IPS-20b (cell line): ENCODE data around the gene RNF213.
"Not testable (repeated sequence)": the region's sequence is repeated elsewhere in the genome, so short reads cannot be mapped to it uniquely, and the experiment has no call there.

Experiments used
- H3K27ac ChIP-seq: one replicate; pipeline ENCODE4 v1.5.1; 2013; ENCODE audit warnings: low read length
- H3K27me3 ChIP-seq: 2 replicates; pipeline ENCODE4 v1.6.1; 2013; ENCODE audit warnings: mild to moderate bottlenecking, low read length, inconsistent platforms; ENCODE audit not compliant: insufficient read depth
- H3K36me3 ChIP-seq: 2 replicates; pipeline ENCODE4 v1.6.1; 2013; ENCODE audit warnings: low read depth, mild to moderate bottlenecking, inconsistent platforms, low read length, moderate library complexity; ENCODE audit not compliant: insufficient read depth
- H3K4me1 ChIP-seq: 2 replicates; pipeline ENCODE4 v1.6.1; 2013; ENCODE audit warnings: mild to moderate bottlenecking, control low read depth, inconsistent platforms, low read length, moderate library complexity; ENCODE audit not compliant: insufficient read depth
- H3K4me3 ChIP-seq: 2 replicates; pipeline ENCODE4 v1.5.1; 2013; ENCODE audit warnings: mild to moderate bottlenecking, low read length, inconsistent platforms
- H3K9ac ChIP-seq: 2 replicates; pipeline ENCODE4 v1.6.1; 2013; ENCODE audit warnings: low read depth, mild to moderate bottlenecking, inconsistent platforms, low read length, moderate library complexity
- H3K9me3 ChIP-seq: 2 replicates; pipeline ENCODE4 v1.6.1; 2013; ENCODE audit warnings: mild to moderate bottlenecking, low read depth, low read length, inconsistent platforms; ENCODE audit not compliant: insufficient read depth

RNF213 gene

DNA sequence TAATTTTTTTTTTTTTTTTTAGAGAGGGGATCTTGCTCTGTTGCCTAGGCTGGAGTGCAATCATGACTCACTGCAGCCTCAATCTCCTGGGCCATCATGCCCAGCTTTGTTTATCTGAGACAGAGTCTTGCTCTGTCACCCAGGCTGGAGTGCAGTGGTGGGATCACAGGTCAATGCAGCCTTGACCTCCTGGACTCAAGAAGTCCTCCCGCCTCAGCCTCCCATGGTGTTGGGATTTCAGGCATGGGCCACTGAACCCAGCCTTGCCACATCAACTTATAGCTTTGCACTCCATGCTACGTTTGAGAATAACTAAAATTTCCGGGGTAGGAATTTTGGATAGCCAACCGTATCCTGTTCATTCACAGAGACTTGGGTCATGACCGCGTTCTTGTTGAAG, 30.6 kb downstream of the RNF213 start:
- no peaks in the 10 kb centered on the region for H3K27me3 ChIP-seq
- H3K4me1 ChIP-seq: no peaks in the 10 kb centered on the region
- H3K9me3 ChIP-seq: no peaks in the 10 kb centered on the region
- no peak overlapping the region for H3K27ac ChIP-seq
- H3K4me3 ChIP-seq: no peak overlapping the region
- H3K9ac ChIP-seq: no peak overlapping the region
- peaks cover 45% of the 10 kb centered on the region for H3K36me3 ChIP-seq

DNA sequence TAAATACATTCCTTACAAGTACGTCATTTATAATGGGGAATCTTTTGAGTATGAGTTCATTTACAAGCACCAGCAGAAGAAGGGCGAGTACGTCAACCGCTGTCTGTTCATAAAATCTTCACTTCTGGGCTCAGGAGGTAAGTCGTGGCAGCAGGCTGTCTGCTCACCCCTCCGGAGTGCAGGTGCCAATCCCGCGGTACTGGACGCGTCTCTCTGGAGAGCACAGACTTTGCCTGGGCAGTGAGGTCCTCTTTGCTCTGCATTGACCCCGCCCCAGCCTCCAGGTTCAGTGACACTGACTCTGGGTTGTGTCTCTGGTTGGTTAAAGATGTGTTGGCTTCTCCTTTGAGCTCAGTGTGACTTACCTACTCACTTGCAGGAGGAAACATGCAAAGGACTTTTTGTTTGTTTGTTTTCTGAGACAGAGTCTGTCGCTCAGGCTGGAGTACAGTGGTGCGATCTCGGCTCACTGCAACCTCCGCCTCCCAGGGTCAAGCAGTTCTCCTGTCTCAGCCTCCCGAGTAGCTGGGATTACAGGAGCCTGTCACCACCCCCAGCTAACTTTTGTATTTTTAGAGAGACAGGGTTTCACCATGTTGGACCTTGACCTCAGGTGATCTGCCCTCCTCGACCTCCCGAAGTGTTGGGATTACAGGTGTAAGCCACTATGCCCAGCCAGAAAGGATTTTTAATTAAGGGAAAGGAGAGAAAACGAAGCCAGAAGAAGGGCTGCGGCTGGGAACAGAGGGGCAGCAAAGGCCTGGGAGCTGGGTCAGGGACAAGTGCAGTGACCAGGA, 31.2 kb downstream of the RNF213 start:
- Histone ChIP-seq H3K9ac (no peak overlapping the region), H3K4me1 (no peaks in the 10 kb centered on the region), H3K27ac (no peak overlapping the region), H3K9me3 (no peaks in the 10 kb centered on the region), H3K4me3 (no peak overlapping the region), H3K36me3 (peaks cover 51% of the 10 kb centered on the region), H3K27me3 (no peaks in the 10 kb centered on the region)

DNA sequence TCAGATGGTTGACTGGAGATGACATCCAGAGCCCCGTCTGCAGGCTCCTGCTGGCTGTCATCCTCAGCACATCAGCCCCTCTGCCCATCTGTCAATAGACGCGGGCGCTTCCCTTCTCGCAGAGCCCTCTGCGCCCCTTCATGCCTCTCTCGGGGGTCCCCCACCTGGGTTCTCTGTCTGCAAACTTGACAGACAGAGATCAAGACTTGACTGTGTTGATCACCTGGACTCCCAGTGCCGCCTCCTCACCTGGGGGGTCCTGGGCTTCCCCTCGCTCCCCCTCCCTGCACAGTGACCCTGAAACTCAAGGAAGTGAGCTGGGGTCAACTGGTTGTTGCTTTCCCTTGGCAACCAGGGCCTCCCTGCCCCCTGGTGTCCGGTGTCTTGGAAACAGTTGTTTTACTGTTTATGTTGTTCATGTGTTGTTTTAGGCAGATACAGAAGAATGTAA, 31.9 kb downstream of the RNF213 start:
- no peak overlapping the region for H3K27ac ChIP-seq
- H3K9me3 ChIP-seq: no peaks in the 10 kb centered on the region
- no peaks in the 10 kb centered on the region for H3K4me1 ChIP-seq
- H3K9ac ChIP-seq: no peak overlapping the region
- peaks cover 51% of the 10 kb centered on the region for H3K36me3 ChIP-seq
- H3K27me3 ChIP-seq: no peaks in the 10 kb centered on the region
- H3K4me3 ChIP-seq: no peak overlapping the region

DNA sequence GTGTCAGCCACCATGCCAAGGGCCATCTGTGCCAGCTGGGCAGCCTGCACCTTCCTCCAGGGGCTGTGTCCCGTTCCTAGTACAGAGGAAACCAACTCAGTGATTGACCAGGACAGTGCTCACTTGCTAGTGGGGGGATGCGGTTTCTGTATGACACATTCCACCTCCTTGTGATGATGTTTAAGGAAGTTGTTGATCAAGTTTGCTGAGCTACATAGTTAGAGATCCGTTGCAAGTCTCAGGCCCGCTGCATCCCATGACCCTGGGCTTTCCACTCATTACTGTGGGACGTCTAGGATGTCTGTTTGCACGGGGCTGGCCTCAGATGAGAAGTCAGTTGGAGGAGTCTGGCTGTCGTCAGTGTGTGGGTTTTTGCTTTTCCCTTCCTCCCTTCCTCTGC, 33.6 kb downstream of the RNF213 start:
- Histone ChIP-seq H3K4me1 (no peaks in the 10 kb centered on the region), H3K9ac (no peak overlapping the region), H3K27me3 (no peaks in the 10 kb centered on the region), H3K36me3 (peaks cover 62% of the 10 kb centered on the region), H3K27ac (no peak overlapping the region), H3K4me3 (no peak overlapping the region), H3K9me3 (no peaks in the 10 kb centered on the region)

DNA sequence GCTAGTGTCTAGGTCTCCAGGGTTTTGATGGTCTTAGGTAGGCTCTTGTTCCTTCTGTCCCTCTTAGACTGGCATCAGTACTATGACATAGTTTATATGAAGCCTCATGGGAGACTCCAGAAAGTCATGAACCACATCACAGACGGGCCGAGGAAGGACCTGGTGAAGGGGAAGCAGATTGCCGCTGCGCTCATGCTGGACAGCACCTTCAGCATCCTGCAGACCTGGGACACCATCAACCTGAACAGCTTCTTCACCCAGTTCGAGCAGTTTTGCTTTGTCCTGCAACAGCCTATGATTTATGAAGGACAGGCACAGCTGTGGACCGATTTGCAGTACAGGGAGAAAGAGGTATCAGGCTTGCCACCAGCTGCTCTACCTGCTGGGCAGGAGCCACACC, 34.0 kb downstream of the RNF213 start:
- Histone ChIP-seq H3K4me1 (no peaks in the 10 kb centered on the region), H3K9me3 (no peaks in the 10 kb centered on the region), H3K27ac (no peak overlapping the region), H3K9ac (no peak overlapping the region), H3K36me3 (peaks cover 65% of the 10 kb centered on the region), H3K4me3 (no peak overlapping the region), H3K27me3 (no peaks in the 10 kb centered on the region)

DNA sequence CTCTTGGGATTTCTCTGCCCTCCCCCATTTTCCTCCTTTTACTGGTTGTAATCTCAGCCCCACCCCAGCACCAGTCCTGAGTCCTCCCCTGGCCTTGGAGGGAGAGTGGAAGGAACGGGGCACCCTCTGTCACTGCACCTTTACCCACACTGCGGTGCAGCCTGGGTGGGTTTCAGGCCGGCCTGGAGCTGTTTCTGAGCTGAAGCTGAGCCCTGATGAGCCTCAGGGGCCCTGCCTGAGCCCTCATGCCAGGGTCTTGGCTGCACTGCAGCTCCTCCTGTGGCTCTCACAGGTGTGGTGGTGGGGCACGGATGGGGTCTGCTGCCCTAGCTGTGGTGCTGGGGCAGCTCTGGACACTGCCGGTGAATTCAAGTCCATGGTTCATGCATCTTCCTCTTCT, 34.5 kb downstream of the RNF213 start:
- no peaks in the 10 kb centered on the region for H3K9me3 ChIP-seq
- peaks cover 66% of the 10 kb centered on the region for H3K36me3 ChIP-seq
- H3K4me3 ChIP-seq: no peak overlapping the region
- H3K9ac ChIP-seq: no peak overlapping the region
- H3K27me3 ChIP-seq: no peaks in the 10 kb centered on the region
- no peaks in the 10 kb centered on the region for H3K4me1 ChIP-seq
- H3K27ac ChIP-seq: no peak overlapping the region

DNA sequence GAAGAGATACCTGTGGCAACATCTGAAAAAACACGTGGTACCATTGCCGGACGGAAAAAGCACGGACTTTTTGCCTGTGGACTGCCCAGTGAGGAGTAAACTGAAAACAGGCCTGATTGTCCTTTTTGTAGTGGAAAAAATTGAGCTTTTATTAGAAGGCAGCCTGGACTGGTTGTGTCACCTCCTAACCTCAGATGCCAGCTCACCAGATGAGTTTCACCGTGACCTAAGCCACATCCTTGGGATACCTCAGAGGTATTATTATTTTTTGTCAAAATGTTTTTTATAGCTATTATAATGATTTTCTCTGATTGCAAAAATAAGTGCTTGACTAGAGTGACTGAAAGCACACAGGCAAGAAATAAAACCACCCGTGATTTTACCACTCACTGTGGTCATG, 34.9 kb downstream of the RNF213 start:
- Histone ChIP-seq H3K4me3 (no peak overlapping the region), H3K9ac (no peak overlapping the region), H3K4me1 (no peaks in the 10 kb centered on the region), H3K9me3 (no peaks in the 10 kb centered on the region), H3K27me3 (no peaks in the 10 kb centered on the region), H3K36me3 (peaks cover 66% of the 10 kb centered on the region), H3K27ac (no peak overlapping the region)

DNA sequence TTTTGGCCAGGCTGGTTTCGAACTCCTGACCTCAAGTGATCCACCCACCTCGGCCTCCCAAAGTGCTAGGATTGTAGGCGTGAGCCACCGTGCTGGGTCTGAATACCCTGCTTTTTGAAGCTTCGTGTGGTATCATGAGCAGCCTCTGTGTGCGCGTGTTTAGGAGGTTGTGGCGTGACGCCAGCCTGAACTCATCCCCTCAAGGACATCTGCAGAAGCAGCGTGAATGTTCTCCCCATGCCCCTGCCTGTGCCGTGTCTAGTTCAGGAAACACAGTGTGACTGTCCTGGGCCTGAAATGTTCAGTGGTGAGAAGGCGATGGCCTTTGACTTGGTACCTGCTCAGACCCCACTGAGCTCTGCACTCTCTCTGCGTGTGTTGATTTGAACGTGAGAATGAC, 35.6 kb downstream of the RNF213 start:
- H3K4me1 ChIP-seq: no peaks in the 10 kb centered on the region
- H3K27me3 ChIP-seq: no peaks in the 10 kb centered on the region
- H3K9me3 ChIP-seq: no peaks in the 10 kb centered on the region
- no peak overlapping the region for H3K4me3 ChIP-seq
- no peak overlapping the region for H3K9ac ChIP-seq
- H3K36me3 ChIP-seq: peaks cover 65% of the 10 kb centered on the region
- no peak overlapping the region for H3K27ac ChIP-seq

DNA sequence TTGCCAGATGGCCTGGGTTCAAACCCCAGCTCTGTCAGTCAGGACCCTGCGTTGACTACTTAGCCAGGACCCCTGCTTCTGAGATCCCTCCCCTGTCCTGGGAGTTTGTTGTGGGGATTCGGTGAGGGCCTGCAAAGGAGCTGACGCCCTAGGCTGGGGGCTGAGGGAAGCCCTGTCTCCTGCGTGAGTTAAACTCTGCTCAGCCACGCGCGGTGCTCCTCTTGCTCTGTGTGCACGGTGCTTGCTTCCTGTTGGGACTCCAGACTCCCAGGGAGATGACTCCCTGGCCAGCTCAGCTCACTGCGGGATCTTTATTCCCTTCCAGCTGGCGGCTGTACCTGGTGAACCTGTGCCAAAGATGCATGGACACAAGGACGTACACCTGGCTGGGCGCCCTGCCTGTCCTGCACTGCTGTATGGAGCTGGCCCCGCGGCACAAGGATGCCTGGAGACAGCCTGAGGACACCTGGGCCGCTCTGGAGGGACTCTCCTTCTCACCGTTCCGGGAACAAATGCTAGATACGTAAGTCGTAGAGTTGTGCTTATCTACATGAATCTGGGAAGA, 37.4 kb downstream of the RNF213 start:
- H3K27ac ChIP-seq: no peak overlapping the region
- peaks cover 68% of the 10 kb centered on the region for H3K36me3 ChIP-seq

DNA sequence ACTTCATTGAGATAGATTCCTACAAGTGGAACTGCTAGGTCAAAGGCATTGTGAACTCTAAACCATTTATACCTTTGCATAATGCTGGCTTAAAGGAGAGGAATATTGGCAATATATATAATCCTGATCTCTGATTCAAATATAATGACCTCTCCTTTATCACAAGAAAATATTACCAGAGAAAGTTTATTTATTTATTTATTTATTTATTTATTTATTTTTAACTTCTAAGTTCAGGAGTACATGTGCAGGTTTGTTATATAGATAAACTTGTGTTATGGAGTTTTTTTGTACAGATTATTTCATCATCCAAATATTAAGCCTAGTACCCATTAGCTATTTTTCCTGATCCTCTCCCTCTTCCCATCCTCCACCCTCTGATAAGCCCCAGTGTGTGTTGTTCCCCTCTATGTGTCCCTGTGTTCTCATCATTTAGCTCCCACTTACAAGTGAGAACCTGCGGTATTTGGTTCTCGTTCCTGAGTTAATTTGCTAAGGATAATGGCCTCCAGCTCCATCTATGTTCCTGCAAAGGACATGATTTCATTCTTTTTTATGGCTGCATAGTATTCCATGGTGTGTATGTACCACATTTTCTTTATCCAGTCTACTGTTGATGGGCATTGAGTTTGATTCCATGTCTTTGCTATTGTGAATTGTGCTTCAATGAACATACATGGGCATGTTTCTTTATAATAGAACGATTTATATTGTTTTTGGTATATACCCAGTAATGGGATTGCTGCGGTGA, 38.9 kb downstream of the RNF213 start:
- H3K36me3 ChIP-seq: peaks cover 60% of the 10 kb centered on the region
- not testable (repeated sequence) for H3K9ac ChIP-seq, H3K4me3 ChIP-seq, H3K27me3 ChIP-seq, H3K4me1 ChIP-seq, H3K27ac ChIP-seq
- H3K9me3 ChIP-seq: peaks cover 17% of the 10 kb centered on the region

More for the DNA sequence above, 37.4 kb downstream of the RNF213 start:
- Histone ChIP-seq H3K4me1 (no peaks in the 10 kb centered on the region), H3K9ac (no peak overlapping the region), H3K27me3 (no peaks in the 10 kb centered on the region), H3K4me3 (no peak overlapping the region), H3K9me3 (peaks cover 5% of the 10 kb centered on the region)

DNA sequence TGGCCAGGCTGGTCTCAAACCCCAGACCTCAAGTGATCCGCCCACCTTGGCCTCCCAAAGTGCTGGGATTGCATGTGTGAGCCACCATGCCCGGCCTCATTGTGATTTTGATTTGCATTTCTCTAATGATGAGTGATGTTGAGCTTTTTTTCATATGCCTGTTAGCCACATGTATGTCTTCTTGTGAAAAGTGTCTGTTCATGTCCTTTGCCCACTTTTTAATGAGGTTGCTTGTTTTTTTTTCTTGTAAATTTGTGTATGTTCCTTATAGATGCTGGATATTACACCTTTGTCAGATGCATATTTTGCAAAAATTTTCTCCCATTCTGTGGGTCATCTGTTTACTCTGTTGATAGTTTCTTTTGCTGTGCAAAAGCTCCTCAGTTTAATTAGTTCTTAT, 40.1 kb downstream of the RNF213 start:
- Histone ChIP-seq H3K9me3 (peaks cover 17% of the 10 kb centered on the region), H3K36me3 (peaks cover 54% of the 10 kb centered on the region)
- not testable (repeated sequence) for H3K9ac ChIP-seq, H3K4me3 ChIP-seq, H3K27ac ChIP-seq, H3K27me3 ChIP-seq, H3K4me1 ChIP-seq

DNA sequence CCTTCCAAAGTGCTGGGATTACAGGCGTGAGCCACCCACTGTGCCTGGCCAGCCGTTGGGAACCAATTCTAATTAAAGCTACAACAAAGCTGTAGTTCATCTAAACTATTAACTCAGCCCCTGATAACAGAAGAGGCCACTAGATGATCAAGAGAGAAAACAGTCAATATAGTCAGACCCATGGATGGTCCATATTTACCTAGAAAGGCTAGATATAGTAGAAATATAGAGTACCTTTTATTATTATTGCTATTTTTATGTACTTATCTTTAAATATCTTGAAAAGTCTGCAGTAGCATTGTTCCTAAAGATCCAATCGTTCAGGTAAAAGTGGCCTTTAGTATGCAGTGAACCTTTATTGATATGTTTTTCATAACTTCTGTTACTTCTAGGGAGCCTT, 43.2 kb downstream of the RNF213 start:
- Histone ChIP-seq H3K4me1 (no peaks in the 10 kb centered on the region), H3K4me3 (no peak overlapping the region), H3K9ac (no peak overlapping the region), H3K27ac (no peak overlapping the region), H3K27me3 (no peaks in the 10 kb centered on the region), H3K36me3 (peaks cover 58% of the 10 kb centered on the region), H3K9me3 (peaks cover 17% of the 10 kb centered on the region)
